HepG2 (cell line): ENCODE measurements around the gene TSEN54. TPM values are rescaled to one million over a fixed set of nuclear protein-coding genes. Genes with fewer than 3 reads are reported as not detected.
A peak's percentile ranks its signal among the peaks of the same experiment; 100 is the strongest.

Experiments used
- BCL6 ChIP-seq: IDR thresholded peaks from 2 replicates; pipeline ENCODE4 v1.6.1; 2016; ENCODE audit warnings: missing genetic modification reagents, missing compliant biosample characterization
- ERF ChIP-seq: IDR thresholded peaks from 2 replicates; pipeline ENCODE4 v1.6.1; 2018; ENCODE audit warnings: missing biosample characterization, missing genetic modification reagents
- GATA4 ChIP-seq: sonication (generic); IDR thresholded peaks from 2 replicates; pipeline ENCODE4 v1.6.1; 2016; ENCODE audit warnings: antibody characterized with exemption, low read depth, borderline replicate concordance
- GLI4 ChIP-seq: sonication (generic); formaldehyde crosslinking; IDR thresholded peaks from 2 replicates; pipeline ENCODE4 v1.5.1; 2020; ENCODE audit warnings: missing genetic modification reagents, mild to moderate bottlenecking, moderate library complexity, borderline replicate concordance
- GPN1 ChIP-seq: sonication (generic); formaldehyde crosslinking; IDR thresholded peaks from 2 replicates; pipeline ENCODE4 v1.5.1; 2020; ENCODE audit warnings: missing genetic modification reagents, borderline replicate concordance
- LCORL ChIP-seq, 2 experiments: fragments of 450-650 bp in 1 of 2; sonication (generic) in 1 of 2; formaldehyde crosslinking in 1 of 2; IDR thresholded peaks; 2 replicates each; pipeline versions ENCODE4 v1.5.0 to v1.6.1; 2017 to 2020; ENCODE audit warnings: antibody characterized with exemption in 1 of 2, missing genetic modification reagents in 1 of 2
- MBD4 ChIP-seq: IDR thresholded peaks from 2 replicates; pipeline ENCODE4 v1.6.1; 2012; ENCODE audit warnings: low read length, inconsistent platforms, borderline replicate concordance
- PBX2 ChIP-seq: IDR thresholded peaks from 2 replicates; pipeline ENCODE4 v1.6.1; 2016; ENCODE audit warnings: control low read depth
- ZBTB39 ChIP-seq: sonication (generic); formaldehyde crosslinking; IDR thresholded peaks from 2 replicates; pipeline ENCODE4 v1.5.0; 2020; ENCODE audit warnings: missing genetic modification reagents
- ZNF30 ChIP-seq: sonication (generic); formaldehyde crosslinking; IDR thresholded peaks from 2 replicates; pipeline ENCODE4 v1.5.0; 2020; ENCODE audit warnings: mild to moderate bottlenecking, missing genetic modification reagents
- ZNF407 ChIP-seq: sonication (generic); formaldehyde crosslinking; IDR thresholded peaks from one replicate; pipeline ENCODE4 v1.5.1; 2020; ENCODE audit warnings: mild to moderate bottlenecking, missing genetic modification reagents; ENCODE audit errors: not compliant biosample characterization
- ZNF720 ChIP-seq: sonication (generic); formaldehyde crosslinking; IDR thresholded peaks from 2 replicates; pipeline ENCODE4 v1.4.0; 2020; ENCODE audit warnings: missing genetic modification reagents
- ZNF781 ChIP-seq: sonication (generic); formaldehyde crosslinking; IDR thresholded peaks from 2 replicates; pipeline ENCODE4 v1.5.1; 2020; ENCODE audit warnings: borderline replicate concordance, mild to moderate bottlenecking, missing genetic modification reagents; ENCODE audit errors: not compliant biosample characterization
- ZSCAN29 ChIP-seq: sonication (generic); formaldehyde crosslinking; conservative IDR thresholded peaks from 2 replicates; pipeline ENCODE4 v1.4.0; 2020; ENCODE audit warnings: mild to moderate bottlenecking, missing genetic modification reagents
- polyA plus RNA-seq, 8 experiments: library from polyadenylated mRNA; depleted of rRNA in 3 of 8; stranded (reverse) in 7 of 8; unstranded in 1 of 8; fragments of >200 nt; fragmentation: Illumina TruSeq in 4 of 8; extraction: Trizol in 4 of 8; gene quantifications; 2 replicates each; pipeline versions ENCODE4 v1.2.1 to v1.2.3, GENCODE V29; 2011 to 2016; ENCODE audit warnings: low read depth in 4 of 8, missing spikeins in 1 of 8, mixed read lengths in 1 of 8; ENCODE audit not compliant: insufficient read depth in 1 of 8
- total RNA-seq, 5 experiments: library from RNA; depleted of rRNA; stranded (reverse); fragments of >200 nt; fragmentation: Illumina TruSeq; extraction: Trizol; gene quantifications; 2 replicates each; pipeline ENCODE4 v1.2.3, GENCODE V29; 2016; ENCODE audit warnings: low read depth in 1 of 5

TSEN54 gene
- total and polyA plus RNA-seq, 2 of the 13 experiments (the other 11 are each of a cell fraction or from before 2014, with no cell fraction given), result 62.9 to 63.3 TPM

DNA sequence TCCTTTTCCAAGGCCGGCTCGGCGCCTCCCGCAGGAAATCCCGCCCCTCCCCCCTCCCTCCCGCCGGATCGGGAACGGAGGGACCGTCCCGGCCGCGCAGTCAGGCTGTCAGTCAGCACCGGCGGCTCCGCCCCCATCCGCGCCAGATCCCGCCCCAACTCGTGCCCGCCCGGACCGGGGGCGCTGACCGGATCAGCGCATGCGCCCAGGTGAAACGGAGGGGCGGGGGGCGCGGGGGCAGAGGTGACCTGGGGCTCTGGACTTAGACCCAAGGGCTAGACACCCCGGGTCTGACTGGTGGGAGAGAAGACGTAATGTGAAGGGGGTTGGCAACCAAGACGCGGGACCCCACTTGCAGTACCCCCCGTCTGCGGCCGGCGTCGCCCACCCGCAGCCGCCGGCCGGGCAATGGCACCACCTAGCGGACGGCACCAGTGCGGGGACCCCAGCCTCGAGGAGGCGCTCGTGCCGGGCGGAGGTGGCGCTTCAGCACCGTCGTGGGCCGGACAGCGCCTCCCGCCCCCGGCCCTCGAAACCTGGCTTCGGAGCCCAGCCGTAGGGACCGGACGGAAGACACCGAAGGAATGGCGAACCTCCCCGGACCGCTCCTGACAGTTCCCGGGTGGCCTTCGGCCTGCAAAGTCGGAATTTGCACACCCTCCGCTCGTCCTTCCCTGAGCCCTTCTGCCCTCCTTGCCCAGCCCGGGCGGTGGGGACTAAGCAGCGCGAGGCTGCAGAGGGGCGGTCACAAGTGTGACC is 653 bp upstream of the TSEN54 start, which contains the start of gene CASKIN2 (continued):
- TF ChIP-seq ZNF407 (CRISPR knock-in tag), result peak; percentile 99
- no peak for TF ChIP-seq GATA4
- TF ChIP-seq LCORL (IDR thresholded peaks at IDR 0.05), result no peak
- peak; percentile 79; the same call in 1 of the 2 replicates for TF ChIP-seq LCORL (CRISPR knock-in tag; IDR thresholded peaks at IDR 0.05)
- peak; percentile 97 for TF ChIP-seq ZNF781 (CRISPR knock-in tag)
- TF ChIP-seq BCL6 (CRISPR knock-in tag), result peak; percentile 70
- TF ChIP-seq ZBTB39, result peak; percentile 90; the same call in 1 of the 2 replicates
- peak; percentile 92 for TF ChIP-seq PBX2
- TF ChIP-seq MBD4, result no peak
- TF ChIP-seq ZSCAN29 (CRISPR knock-in tag), result peak; percentile 94
- TF ChIP-seq GLI4 (CRISPR knock-in tag), result peak; percentile 100; the same call in 1 of the 2 replicates
- TF ChIP-seq ZNF720 (CRISPR knock-in tag), result 0 out of 2 replicates have a peak, but pooled peaks have one; percentile 69
- TF ChIP-seq GPN1 (CRISPR knock-in tag), result peak; percentile 93; the same call in 1 of the 2 replicates
- peak; percentile 95 for TF ChIP-seq ZNF30 (CRISPR knock-in tag)
- TF ChIP-seq ERF (CRISPR knock-in tag), result peak; percentile 89
